22Rv1 (cell line): ENCODE measurements around the gene DCC.

ENCODE experiments used
- CTCF ChIP-seq: fragments of 450-650 bp; IDR thresholded peaks from 2 replicates; pipeline ENCODE4 v1.5.1; 2017; ENCODE audit warnings: mild to moderate bottlenecking
- ZFX ChIP-seq: fragments of 450-650 bp; IDR thresholded peaks from 2 replicates; pipeline ENCODE4 v1.6.1; 2017; ENCODE audit warnings: antibody characterized with exemption, borderline replicate concordance

- TF ChIP-seq CTCF: peak; percentile 81
- TF ChIP-seq ZFX: no peak
These were observed 1040.2 kb downstream of the DCC start for GRCh38 chr18:53380063-53380639.
